ENCODE data around the gene SLC12A2.
A peak's percentile ranks its signal among the peaks of the same experiment; 100 is the strongest.

Gene SLC12A2

DNA sequence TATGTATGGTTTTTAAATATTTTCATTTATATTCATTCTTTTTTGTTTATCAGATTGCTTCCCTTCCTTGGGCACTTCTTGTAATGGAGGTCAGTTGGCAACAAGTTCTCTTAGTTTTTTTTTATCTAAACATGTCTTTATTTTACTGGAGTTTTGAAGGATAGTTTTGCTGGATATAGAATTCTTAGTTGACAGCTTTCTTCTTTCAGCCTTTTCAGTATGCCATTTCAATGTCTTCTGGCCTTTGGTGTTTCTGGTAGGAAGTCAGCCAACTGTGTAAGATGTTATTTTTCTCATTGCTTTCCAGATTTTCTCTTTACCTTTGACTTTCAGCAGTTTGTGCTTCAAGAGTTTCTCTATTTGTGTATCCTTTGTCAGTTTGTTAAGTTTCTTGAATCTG lies 14.2 kb downstream of the SLC12A2 start:
- no peak for DNase-seq

GRCh38 chr5:128099944-128100343 lies 16.4 kb downstream of the SLC12A2 start:
- DNase-seq, result no peak

- DNase-seq, result no peak
Observed at GRCh38 chr5:128100860-128101557, 17.4 kb downstream of the SLC12A2 start.

- no peak for DNase-seq
Observed at GRCh38 chr5:128101676-128102075, 18.1 kb downstream of the SLC12A2 start.

DNA sequence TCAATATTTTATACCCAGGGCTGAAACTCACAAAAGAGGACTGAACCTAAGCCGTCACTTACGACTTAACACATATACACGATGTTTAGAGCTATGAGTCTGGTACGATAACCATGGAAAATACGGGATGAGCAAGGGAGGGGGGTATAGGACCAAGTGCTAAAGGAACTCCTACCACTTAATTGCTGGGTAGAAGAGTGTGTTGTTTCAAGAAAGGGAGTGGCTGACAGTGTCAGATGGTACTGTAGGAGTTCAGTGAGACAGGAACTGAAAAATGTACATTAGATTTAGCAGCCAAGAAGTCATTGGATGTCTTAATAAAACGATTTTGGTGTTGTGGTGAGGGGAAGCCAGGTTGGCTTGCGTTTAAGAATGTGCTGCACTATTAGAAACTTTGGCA lies 21.6 kb downstream of the SLC12A2 start:
- no peak for DNase-seq

GRCh38 chr5:128109138-128109537 lies 25.6 kb downstream of the SLC12A2 start:
- DNase-seq, result no peak

DNA sequence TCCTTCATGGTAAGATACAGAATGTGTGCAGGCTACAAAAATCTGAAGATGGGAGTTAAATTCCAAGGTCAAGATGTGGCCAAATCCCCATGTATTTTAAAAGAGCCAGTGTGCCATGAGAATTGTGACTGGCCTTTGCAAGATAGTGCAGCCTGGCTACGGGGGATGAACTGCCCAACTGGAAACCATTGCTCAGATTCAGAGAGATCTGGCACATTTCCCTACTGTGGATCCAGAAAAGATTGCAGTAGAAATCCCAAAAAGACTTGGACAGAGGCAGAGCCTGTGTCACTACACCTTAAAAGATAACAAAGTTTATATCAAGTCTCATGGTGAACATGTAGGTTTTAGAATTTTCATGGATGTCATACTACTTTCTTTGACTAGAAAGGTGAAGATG lies 26.2 kb downstream of the SLC12A2 start:
- DNase-seq, result no peak

DNA sequence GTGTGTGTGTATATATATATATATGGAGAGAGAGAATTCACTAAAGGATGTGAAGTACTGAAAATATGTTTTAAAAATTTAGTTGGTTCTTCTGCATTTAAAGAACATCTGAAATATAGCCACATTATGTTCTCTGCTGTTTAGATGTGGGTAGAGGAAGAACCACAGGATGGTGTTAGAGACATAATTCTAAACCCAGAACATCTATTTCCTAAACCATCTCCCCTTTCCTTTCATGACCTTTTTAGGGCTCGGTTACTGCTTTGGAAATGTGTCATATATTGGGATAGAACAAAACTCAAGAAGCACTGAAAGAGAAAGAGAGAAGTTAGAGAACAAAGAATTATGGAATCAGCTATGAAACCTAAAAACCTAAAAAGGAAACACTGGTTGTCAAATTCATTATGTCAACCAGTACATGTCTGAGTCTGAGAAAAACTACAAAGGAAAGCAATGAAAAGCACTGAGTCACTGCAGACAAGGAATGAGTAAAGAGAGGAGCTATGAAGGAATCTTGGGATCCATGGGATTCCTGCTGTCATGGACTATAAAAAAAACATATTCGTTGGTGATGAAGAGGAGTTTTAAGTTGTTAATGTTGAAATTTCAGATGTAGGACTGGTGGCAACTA lies 28.4 kb downstream of the SLC12A2 start:
- no peak for DNase-seq

GRCh38 chr5:128116445-128116844 lies 32.9 kb downstream of the SLC12A2 start:
- no peak for DNase-seq

DNA sequence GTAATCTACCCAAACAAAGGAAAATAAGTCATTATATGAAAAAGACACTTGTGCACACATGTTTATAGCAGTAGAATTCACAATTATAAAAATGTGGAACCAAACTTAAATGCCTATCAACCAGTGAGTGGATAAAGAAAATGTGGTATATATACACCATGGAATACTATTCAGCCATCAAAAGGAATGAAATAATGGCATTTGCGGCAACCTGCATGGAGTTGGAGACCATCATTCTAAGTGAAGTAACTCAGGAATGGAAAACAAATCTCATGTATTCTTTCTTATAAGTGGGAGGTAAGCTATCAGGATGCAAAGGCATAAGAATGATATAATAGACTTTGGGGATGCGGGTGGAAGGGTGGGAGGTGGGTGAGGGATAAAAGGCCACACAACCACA lies 34.6 kb downstream of the SLC12A2 start:
- no peak for DNase-seq

- DNase-seq, result no peak
Observed at GRCh38 chr5:128121651-128122050, 38.1 kb downstream of the SLC12A2 start.

GRCh38 chr5:128123936-128124335 lies 40.4 kb downstream of the SLC12A2 start:
- DNase-seq, result no peak

GRCh38 chr5:128126241-128126640 lies 42.7 kb downstream of the SLC12A2 start:
- no peak for DNase-seq

- no peak for DNase-seq
Observed at GRCh38 chr5:128132499-128132898, 48.9 kb downstream of the SLC12A2 start.

- DNase-seq, result no peak
Observed at GRCh38 chr5:128135286-128135685, 51.7 kb downstream of the SLC12A2 start.

- no peak for DNase-seq
Observed at GRCh38 chr5:128143911-128144310, 60.3 kb downstream of the SLC12A2 start.

DNA sequence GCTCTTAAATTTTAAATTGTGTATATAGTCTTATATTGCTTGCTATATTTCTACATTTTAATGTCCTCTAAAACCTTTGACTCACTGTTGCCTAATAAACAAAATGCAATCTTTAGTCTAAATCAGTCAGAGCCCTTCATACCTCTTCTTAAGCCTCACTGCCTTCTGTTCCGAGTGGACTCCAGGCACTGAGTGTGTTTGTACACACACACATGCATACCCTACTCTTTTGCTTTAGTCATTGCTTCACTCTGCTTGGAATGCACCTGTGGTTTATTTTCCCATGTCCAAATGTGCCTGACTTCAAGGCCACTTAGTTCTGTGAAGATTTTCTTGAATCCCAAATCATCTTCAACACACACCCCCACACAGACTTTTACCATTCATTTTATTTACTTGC lies 60.9 kb downstream of the SLC12A2 start:
- no peak for DNase-seq

DNA sequence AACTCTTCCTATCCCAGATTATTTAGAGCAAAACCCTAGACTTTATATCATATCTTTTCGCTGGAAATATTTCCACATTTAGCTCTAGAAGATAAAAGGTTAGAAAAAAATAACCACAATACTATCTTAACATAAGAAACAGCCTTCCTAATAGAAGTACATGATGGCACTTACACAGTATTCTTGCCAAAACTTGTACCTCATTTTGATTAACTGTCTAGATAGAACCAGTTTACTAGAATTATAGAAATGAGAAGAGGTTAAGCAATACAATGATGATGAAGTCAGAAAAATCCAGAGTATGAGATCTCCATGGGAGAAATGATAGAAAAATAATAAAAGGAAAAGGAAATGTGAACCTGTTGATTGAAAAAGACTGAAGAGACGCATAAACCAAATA lies 63.1 kb downstream of the SLC12A2 start:
- no peak for DNase-seq

DNA sequence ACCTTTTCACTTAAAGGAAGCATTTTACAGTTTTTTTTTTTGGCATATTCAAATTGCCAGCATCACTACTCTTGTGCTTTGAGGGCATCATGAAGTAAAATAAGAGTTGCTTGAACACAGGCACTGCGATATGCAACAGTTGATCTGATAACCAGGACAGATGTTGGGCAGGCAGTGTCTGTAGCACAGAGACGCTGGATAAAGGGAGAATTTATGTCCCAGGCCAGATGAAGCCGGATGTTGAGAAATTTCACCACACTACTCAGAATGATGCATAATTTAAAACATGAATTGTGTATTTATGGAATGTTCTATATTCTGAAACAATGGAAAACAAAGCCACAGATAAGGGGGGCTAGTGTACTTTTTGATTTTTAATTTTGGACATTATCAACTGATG lies 71.4 kb downstream of the SLC12A2 start:
- DNase-seq, result no peak

DNA sequence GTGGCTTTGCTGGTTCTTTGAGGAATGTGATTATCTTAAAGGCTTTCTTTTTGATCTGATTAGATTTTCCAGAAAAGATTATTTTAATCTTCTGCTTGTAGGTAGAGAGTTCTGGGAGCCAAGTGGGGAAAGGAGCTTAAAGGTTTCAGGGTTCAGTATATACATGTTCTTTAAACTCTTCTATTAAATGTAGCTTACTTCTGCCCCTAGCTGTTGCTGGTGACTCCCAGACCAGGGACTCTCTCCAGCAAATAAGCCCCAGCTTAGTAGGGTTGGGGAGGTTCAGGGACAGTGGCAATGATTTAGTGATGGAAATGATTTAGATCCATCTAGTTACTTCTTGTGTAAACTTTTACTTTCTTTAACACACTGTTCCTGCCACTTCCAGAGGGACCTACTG lies 72.2 kb downstream of the SLC12A2 start:
- no peak for DNase-seq

- peak in 2 of 3 donors; percentile 1 to 11 for DNase-seq
Observed at GRCh38 chr5:128156521-128156920, 73.0 kb downstream of the SLC12A2 start.

- DNase-seq, result no peak
Observed at GRCh38 chr5:128158342-128158741, 74.8 kb downstream of the SLC12A2 start.

- DNase-seq, result no peak
Observed at GRCh38 chr5:128163991-128164390, 80.4 kb downstream of the SLC12A2 start.

GRCh38 chr5:128169401-128170017 lies 85.9 kb downstream of the SLC12A2 start:
- no peak for DNase-seq
